PFSK-1 (cell line): ENCODE data around the gene AGPAT4.

Experiments used
- FOXP2 ChIP-seq: optimal IDR thresholded peaks from 2 replicates; pipeline ENCODE3; 2011; ENCODE audit warnings: borderline replicate concordance, control low read depth, inconsistent platforms; ENCODE audit not compliant: insufficient read depth; ENCODE audit errors: extremely low read length, extremely low read depth
- POLR2AphosphoS5 ChIP-seq: IDR thresholded peaks from 2 replicates; pipeline ENCODE4 v1.6.1; 2012; ENCODE audit warnings: low read depth, mild to moderate bottlenecking, control low read depth, low read length, moderate library complexity
- SIN3A ChIP-seq: IDR thresholded peaks from 2 replicates; pipeline ENCODE4 v1.6.1; 2012; ENCODE audit warnings: mild to moderate bottlenecking, low read length, moderate library complexity, borderline replicate concordance; ENCODE audit not compliant: insufficient read depth
- TAF1 ChIP-seq: IDR thresholded peaks from 2 replicates; pipeline ENCODE4 v1.6.1; 2012; ENCODE audit warnings: low read length, control low read depth, borderline replicate concordance; ENCODE audit not compliant: insufficient read depth
- TF ChIP-seq, protein P1 (sequence below), 2 experiments: IDR thresholded peaks; 2 replicates each; pipeline versions ENCODE4 v1.6.1 to v1.8.0; 2011 to 2012; ENCODE audit warnings: low read depth in 2 of 2, low read length in 2 of 2, control low read depth in 1 of 2, inconsistent platforms in 1 of 2, mild to moderate bottlenecking in 1 of 2, moderate library complexity in 1 of 2; ENCODE audit not compliant: insufficient read depth in 1 of 2

AGPAT4 gene

DNA sequence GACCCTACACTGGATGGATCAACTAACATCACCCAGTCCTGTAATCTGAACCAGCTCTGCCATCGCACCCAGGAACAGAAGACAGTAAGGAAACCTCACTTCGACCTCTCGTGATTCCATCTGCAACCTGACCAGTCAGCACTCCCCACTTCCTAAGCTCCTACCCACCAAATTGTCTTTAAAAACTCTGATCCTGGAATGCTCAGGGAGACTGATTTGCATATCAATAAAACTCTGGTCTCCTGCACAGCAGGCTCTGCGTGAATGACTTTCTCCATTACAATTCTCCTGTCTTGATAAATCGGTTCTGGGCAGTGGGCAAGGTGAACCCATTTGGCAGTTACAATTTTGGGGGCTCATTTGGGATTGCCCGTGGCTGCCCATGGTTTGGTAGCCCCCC, 18.3 kb upstream of the AGPAT4 start:
- TF ChIP-seq SIN3A: no peak

DNA sequence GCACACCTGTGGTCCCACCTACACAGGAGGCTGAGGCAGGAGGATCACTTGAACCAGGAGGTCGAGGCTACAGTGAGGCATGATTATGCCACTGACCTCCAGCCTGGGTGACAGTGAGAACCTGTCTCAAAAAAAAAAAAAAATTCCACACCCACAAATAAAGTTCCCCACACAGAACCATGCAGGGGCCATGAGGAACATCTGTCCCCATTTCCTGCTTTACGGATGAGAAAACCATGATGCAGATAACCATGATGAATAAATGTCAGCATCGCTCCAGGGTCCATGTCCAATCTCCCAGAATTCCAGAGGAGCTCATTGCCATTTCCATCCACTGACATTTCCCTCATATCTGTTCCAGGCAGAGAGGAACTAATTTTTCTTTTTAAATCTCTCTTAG, 16.9 kb upstream of the AGPAT4 start:
- TF ChIP-seq TAF1 (no peak), SIN3A (no peak), POLR2AphosphoS5 (no peak), FOXP2 (no peak)
- TF ChIP-seq, protein P1, sequence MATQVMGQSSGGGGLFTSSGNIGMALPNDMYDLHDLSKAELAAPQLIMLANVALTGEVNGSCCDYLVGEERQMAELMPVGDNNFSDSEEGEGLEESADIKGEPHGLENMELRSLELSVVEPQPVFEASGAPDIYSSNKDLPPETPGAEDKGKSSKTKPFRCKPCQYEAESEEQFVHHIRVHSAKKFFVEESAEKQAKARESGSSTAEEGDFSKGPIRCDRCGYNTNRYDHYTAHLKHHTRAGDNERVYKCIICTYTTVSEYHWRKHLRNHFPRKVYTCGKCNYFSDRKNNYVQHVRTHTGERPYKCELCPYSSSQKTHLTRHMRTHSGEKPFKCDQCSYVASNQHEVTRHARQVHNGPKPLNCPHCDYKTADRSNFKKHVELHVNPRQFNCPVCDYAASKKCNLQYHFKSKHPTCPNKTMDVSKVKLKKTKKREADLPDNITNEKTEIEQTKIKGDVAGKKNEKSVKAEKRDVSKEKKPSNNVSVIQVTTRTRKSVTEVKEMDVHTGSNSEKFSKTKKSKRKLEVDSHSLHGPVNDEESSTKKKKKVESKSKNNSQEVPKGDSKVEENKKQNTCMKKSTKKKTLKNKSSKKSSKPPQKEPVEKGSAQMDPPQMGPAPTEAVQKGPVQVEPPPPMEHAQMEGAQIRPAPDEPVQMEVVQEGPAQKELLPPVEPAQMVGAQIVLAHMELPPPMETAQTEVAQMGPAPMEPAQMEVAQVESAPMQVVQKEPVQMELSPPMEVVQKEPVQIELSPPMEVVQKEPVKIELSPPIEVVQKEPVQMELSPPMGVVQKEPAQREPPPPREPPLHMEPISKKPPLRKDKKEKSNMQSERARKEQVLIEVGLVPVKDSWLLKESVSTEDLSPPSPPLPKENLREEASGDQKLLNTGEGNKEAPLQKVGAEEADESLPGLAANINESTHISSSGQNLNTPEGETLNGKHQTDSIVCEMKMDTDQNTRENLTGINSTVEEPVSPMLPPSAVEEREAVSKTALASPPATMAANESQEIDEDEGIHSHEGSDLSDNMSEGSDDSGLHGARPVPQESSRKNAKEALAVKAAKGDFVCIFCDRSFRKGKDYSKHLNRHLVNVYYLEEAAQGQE (IDR thresholded peaks at IDR 0.05; ENCODE audit: insufficient read depth in 1 of 2, low read depth in 2 of 2, low read length in 2 of 2): no peak

DNA sequence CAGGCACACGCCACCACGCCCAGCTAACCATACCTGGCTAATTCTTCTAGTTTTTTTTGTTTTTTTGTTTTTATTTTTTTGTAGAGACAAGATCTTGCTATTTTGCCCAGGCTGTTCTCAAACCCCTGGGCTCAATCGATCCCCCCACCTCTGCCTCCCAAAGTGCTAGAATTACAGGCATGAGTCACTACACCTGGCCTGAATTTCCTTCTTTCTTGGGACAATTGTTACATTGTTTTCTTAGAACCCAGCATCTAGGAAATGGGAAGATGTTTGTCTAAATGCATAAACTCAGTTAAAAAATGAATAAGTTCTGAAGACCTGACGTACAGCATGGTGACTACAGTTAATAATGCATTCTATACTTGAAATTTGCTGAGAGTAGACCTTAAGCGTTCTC, 10.8 kb upstream of the AGPAT4 start:
- TF ChIP-seq TAF1 (no peak), POLR2AphosphoS5 (no peak), FOXP2 (no peak), SIN3A (no peak)
- TF ChIP-seq, protein P1 (IDR thresholded peaks at IDR 0.05; ENCODE audit: insufficient read depth in 1 of 2, low read depth in 2 of 2, low read length in 2 of 2): no peak

DNA sequence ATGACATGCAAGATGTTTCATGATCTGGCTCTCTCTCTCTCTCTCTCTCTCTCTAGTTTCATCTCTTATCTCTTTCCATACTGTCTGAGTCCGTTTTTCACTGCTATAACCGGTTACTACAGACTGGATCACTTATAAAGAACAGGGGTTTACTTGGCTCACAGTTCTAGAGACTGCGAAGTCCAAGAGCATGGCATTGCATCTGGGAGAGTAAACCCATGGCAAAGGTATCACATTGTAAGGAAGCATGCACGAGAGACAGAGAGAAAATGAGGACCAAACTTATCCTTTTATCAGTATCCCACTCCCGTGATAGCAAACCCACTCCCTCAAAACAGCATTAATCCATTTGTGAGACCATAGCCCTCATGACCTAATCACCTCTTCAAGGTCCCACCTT, 7.2 kb upstream of the AGPAT4 start:
- TF ChIP-seq POLR2AphosphoS5 (no peak), FOXP2 (no peak), TAF1 (no peak), SIN3A (no peak)
- TF ChIP-seq, protein P1 (IDR thresholded peaks at IDR 0.05; ENCODE audit: insufficient read depth in 1 of 2, low read depth in 2 of 2, low read length in 2 of 2): no peak

DNA sequence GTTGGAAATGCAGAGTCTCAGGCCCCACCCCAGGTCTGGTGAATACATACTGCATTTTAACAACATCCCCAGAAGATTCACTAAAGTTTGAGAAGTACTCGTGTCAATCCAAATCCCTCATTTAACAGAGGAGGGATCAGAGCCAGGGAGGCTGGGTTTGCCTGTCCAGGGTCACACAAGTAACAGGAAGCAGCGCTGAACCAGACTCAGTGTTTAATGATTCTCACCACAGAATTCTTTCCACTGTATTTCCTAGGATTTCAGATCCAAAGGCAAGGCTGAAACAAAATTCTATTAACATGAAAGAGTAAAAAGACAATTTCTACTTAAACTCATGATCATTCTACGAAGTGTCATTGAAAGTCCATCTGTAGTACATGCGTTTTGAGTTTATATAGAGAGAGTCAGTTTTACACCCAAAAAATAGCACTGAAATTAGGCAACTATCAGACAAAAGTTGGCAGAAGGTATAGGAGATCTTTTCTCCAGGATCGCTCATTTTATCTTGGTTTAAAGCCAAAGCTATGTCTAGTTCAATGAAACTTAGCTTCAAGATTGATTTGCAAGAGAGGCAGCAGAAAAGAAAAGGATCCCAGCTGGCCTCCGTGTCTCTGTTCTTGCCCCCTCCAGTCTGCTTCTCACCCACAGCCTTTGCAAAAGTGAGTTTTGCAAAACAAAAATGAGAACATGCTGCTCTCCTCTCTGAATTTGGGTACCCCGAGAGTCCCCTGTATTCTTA, 6.0 kb upstream of the AGPAT4 start:
- TF ChIP-seq POLR2AphosphoS5 (no peak), TAF1 (no peak), SIN3A (no peak), FOXP2 (no peak)
- TF ChIP-seq, protein P1 (IDR thresholded peaks at IDR 0.05; ENCODE audit: insufficient read depth in 1 of 2, low read depth in 2 of 2, low read length in 2 of 2): no peak
